ENCODE results near the gene PTK6.

DNA sequence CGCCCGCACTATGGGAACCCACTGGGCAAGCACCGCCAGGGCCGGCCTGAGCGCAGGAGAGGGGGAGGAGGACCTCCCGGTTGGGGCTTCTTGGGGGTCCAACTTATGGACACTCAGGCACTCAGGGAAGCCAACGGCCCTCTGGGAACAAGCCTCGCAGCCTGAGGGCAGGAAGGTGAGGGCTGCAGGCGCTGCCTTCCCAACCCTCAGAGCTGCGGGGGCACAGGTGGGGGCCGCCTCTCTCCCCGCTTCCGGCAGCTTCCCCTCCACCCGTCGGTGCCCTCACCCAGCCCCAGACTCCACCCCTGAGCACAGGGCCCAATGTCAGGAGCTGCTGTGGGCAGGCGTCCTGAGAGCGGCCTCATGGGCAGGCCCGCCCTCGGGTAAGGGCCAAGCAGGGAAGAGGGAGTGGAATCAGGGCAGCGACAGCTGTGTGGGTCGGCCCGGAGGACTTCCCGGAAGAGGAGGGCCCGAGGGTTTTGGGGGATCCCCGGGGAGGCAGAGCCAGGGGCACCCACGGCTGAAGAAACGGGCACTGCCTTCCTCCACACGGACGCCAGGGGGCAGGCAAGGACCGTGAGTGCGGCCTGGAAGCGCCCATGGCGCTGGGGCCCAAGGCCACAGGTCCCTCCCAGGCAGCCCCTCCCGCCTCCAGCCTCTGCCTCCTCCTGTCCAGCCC lies 488 bp upstream of the PTK6 start:
- peak; percentile 94 to 95 for TF ChIP-seq POLR2A (IDR thresholded peaks at IDR 0.05)
- TF ChIP-seq, protein P1, sequence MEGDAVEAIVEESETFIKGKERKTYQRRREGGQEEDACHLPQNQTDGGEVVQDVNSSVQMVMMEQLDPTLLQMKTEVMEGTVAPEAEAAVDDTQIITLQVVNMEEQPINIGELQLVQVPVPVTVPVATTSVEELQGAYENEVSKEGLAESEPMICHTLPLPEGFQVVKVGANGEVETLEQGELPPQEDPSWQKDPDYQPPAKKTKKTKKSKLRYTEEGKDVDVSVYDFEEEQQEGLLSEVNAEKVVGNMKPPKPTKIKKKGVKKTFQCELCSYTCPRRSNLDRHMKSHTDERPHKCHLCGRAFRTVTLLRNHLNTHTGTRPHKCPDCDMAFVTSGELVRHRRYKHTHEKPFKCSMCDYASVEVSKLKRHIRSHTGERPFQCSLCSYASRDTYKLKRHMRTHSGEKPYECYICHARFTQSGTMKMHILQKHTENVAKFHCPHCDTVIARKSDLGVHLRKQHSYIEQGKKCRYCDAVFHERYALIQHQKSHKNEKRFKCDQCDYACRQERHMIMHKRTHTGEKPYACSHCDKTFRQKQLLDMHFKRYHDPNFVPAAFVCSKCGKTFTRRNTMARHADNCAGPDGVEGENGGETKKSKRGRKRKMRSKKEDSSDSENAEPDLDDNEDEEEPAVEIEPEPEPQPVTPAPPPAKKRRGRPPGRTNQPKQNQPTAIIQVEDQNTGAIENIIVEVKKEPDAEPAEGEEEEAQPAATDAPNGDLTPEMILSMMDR (IDR thresholded peaks at IDR 0.05) = peak; percentile 97 to 99 (median 98)

Measured in Peyer's patch (tissue), 4 donors.